Gastrocnemius medialis (tissue), 4 donors: ENCODE data around the gene PXT1. TPM values are rescaled to one million over a fixed set of nuclear protein-coding genes. Genes with fewer than 3 reads are reported as not detected.

Experiments used
- ATAC-seq, 2 donors: fragments of 150-250 bp; one replicate each; pipeline ENCODE4 v1.9.1; 2016
- DNase-seq, 2 donors: peaks; one replicate each; pipeline ENCODE4 v3.0.0-alpha.2; 2019
- H3K27ac ChIP-seq, 4 donors: fragments of 200-600 bp; sonication (generic); 1 replicate in 1 of 4; 2 replicates in 3 of 4; pipeline ENCODE4 v1.5.1; 2016 to 2018; ENCODE audit warnings: mild to moderate bottlenecking in 2 of 4, moderate library complexity in 1 of 4
- H3K27me3 ChIP-seq, 3 donors: fragments of 200-600 bp; sonication (generic) in 2 of 3; 1 replicate in 1 of 3; 2 replicates in 2 of 3; pipeline versions ENCODE4 v1.5.1 to v1.6.0; 2016 to 2019; ENCODE audit warnings: mild to moderate bottlenecking in 1 of 3, moderate library complexity in 1 of 3
- H3K36me3 ChIP-seq, 2 donors: fragments of 200-600 bp; sonication (generic) in 1 of 2; one replicate each; pipeline ENCODE4 v1.5.1; 2017 to 2018
- H3K4me1 ChIP-seq, 2 donors: fragments of 200-600 bp; sonication (generic) in 1 of 2; one replicate each; pipeline ENCODE4 v1.5.1; 2016 to 2017; ENCODE audit warnings: mild to moderate bottlenecking in 2 of 2
- H3K4me3 ChIP-seq, 4 donors: fragments of 200-600 bp; sonication (generic) in 3 of 4; 1 replicate in 1 of 4; 2 replicates in 3 of 4; pipeline ENCODE4 v1.5.1; 2016 to 2019; ENCODE audit warnings: mild to moderate bottlenecking in 2 of 4
- H3K9me3 ChIP-seq, 3 donors: fragments of 200-600 bp; sonication (generic) in 2 of 3; 1 replicate in 1 of 3; 2 replicates in 2 of 3; pipeline ENCODE4 v1.5.1; 2016 to 2019
- CTCF ChIP-seq, 5 experiments: fragments of 450-650 bp in 3 of 5; fragments of 200-600 bp in 2 of 5; sonication (generic) in 2 of 5; IDR thresholded peaks in 4 of 5; conservative IDR thresholded peaks in 1 of 5; 1 replicate in 4 of 5; 2 replicates in 1 of 5; pipeline ENCODE4 v1.5.1; 2016 to 2019; ENCODE audit warnings: antibody characterized with exemption in 5 of 5, mild to moderate bottlenecking in 3 of 5, moderate library complexity in 3 of 5
- POLR2A ChIP-seq, 2 donors: fragments of 450-650 bp; IDR thresholded peaks; one replicate each; pipeline ENCODE4 v1.6.1; 2017; ENCODE audit warnings: antibody characterized with exemption in 2 of 2, mild to moderate bottlenecking in 2 of 2, moderate library complexity in 2 of 2
- in situ Hi-C, 4 donors: fragments of 200-750 bp; cut with MboI; loops; one replicate each; pipeline versions ENCODE4 v1.15.0 to v1.8.0; 2017; ENCODE audit warnings: low sequenced_read_pairs in 4 of 4
- intact Hi-C: fragments of 100-400 bp; cut with DNase I; formaldehyde crosslinking; loops from one replicate; pipeline ENCODE4 v1.15.1; 2023; ENCODE audit warnings: low total_unique reads
- total RNA-seq, 4 donors: library from RNA; depleted of rRNA; stranded (reverse); fragments of >200 nt; gene quantifications; one replicate each; pipeline versions ENCODE4 v1.1.0 to v1.2.3, GENCODE V29; 2016

PXT1 gene
- total RNA-seq, 4 donors from 2014 or later = not detected

- no peak for DNase-seq
- no peak for ATAC-seq
- Histone ChIP-seq H3K4me3 (no peak overlapping the region), H3K4me1 (peaks cover 11 to 25% of the 10 kb centered on the region in 2 donors), H3K27me3 (peaks cover 25 to 37% (median 28%) of the 10 kb centered on the region in 3 donors), H3K36me3 (no peaks in the 10 kb centered on the region), H3K9me3 (no peaks in the 10 kb centered on the region), H3K27ac (no peak overlapping the region)
- in situ Hi-C loops (no loop called here), intact Hi-C loops (no loop called here)
- no peak for TF ChIP-seq CTCF (IDR thresholded peaks at IDR 0.05 in 4 of 5, conservative IDR thresholded peaks at IDR 0.05 in 1 of 5)
- no peak for TF ChIP-seq POLR2A (IDR thresholded peaks at IDR 0.05)
Measured at GRCh38 chr6:36384095-36384494, 58.6 kb downstream of the PXT1 start.

GRCh38 chr6:36383606-36384005 is 59.0 kb downstream of the PXT1 start:
- no peak for DNase-seq
- Histone ChIP-seq H3K4me3 (no peak overlapping the region), H3K9me3 (no peaks in the 10 kb centered on the region), H3K27me3 (peaks cover 25 to 37% (median 28%) of the 10 kb centered on the region in 3 donors), H3K36me3 (no peaks in the 10 kb centered on the region), H3K27ac (no peak overlapping the region), H3K4me1 (peaks cover 11 to 25% of the 10 kb centered on the region in 2 donors)
- intact Hi-C loops (no loop called here), in situ Hi-C loops (no loop called here)
- no peak for ATAC-seq
- TF ChIP-seq POLR2A (IDR thresholded peaks at IDR 0.05) = no peak
- no peak for TF ChIP-seq CTCF (IDR thresholded peaks at IDR 0.05 in 4 of 5, conservative IDR thresholded peaks at IDR 0.05 in 1 of 5)

GRCh38 chr6:36382976-36383375 is 59.7 kb downstream of the PXT1 start:
- no peaks in the 10 kb centered on the region for H3K36me3 ChIP-seq
- no peak overlapping the region for H3K27ac ChIP-seq
- intact Hi-C loops = no loop called here
- H3K27me3 ChIP-seq = peaks cover 25 to 37% (median 28%) of the 10 kb centered on the region in 3 donors
- H3K4me1 ChIP-seq = peaks cover 11 to 22% of the 10 kb centered on the region in 2 donors
- DNase-seq (no peak), ATAC-seq (no peak)
- no peak overlapping the region for H3K4me3 ChIP-seq
- TF ChIP-seq POLR2A (IDR thresholded peaks at IDR 0.05) = no peak
- no peak for TF ChIP-seq CTCF (IDR thresholded peaks at IDR 0.05 in 4 of 5, conservative IDR thresholded peaks at IDR 0.05 in 1 of 5)
- in situ Hi-C loops = no loop called here
- H3K9me3 ChIP-seq = no peaks in the 10 kb centered on the region

GRCh38 chr6:36381502-36382389 is 60.9 kb downstream of the PXT1 start:
- H3K27ac ChIP-seq = no peak overlapping the region

GRCh38 chr6:36380166-36380565 is 62.5 kb downstream of the PXT1 start:
- no peak for DNase-seq
- TF ChIP-seq CTCF (IDR thresholded peaks at IDR 0.05 in 4 of 5, conservative IDR thresholded peaks at IDR 0.05 in 1 of 5) = no peak
- no peak for TF ChIP-seq POLR2A (IDR thresholded peaks at IDR 0.05)
- intact Hi-C loops = no loop called here
- Histone ChIP-seq H3K4me1 (no peaks in the 10 kb centered on the region), H3K27ac (no peak overlapping the region), H3K36me3 (no peaks in the 10 kb centered on the region), H3K27me3 (peaks cover under 1 to 9% (median under 1%) of the 10 kb centered on the region in 3 donors), H3K4me3 (no peak overlapping the region), H3K9me3 (no peaks in the 10 kb centered on the region)
- no peak for ATAC-seq
- in situ Hi-C loops = no loop called here

More at GRCh38 chr6:36381502-36382389, 60.9 kb downstream of the PXT1 start:
- no peak for TF ChIP-seq POLR2A (IDR thresholded peaks at IDR 0.05)
- no peaks in the 10 kb centered on the region for H3K9me3 ChIP-seq
- H3K4me1 ChIP-seq = peaks cover 3 to 9% of the 10 kb centered on the region in 2 donors
- ATAC-seq (no peak), DNase-seq (no peak)
- intact Hi-C loops = no loop called here
- H3K36me3 ChIP-seq = no peaks in the 10 kb centered on the region
- peaks cover 16 to 25% (median 17%) of the 10 kb centered on the region in 3 donors for H3K27me3 ChIP-seq
- in situ Hi-C loops = no loop called here
- H3K4me3 ChIP-seq = no peak overlapping the region
